AG04449 (cell line): ENCODE measurements around the gene PROZ.
A peak's percentile ranks its signal among the peaks of the same experiment; 100 is the strongest.

Experiments
- CTCF ChIA-PET: fragments of 350-600 bp; formaldehyde crosslinking; extraction: SDS; loops from one replicate; lab custom pipeline; 2021; ENCODE audit warnings: antibody characterized with exemption; lab: Yijun Ruan, JAX
- POLR2A ChIA-PET: fragments of 400-600, 350-600 bp; formaldehyde crosslinking; extraction: SDS; loops from one replicate; lab custom pipeline; 2020; ENCODE audit warnings: antibody characterized with exemption, inconsistent platforms; lab: Yijun Ruan, JAX
- DNase-seq: peaks from one replicate; pipeline ENCODE4 v3.0.0-alpha.2; 2010; ENCODE audit warnings: low read depth, low spot score
- H3K4me3 ChIP-seq: 2 replicates; pipeline ENCODE4 v1.5.1; 2011; ENCODE audit warnings: low read depth, mild to moderate bottlenecking, control low read depth, low read length
- CTCF ChIP-seq: IDR thresholded peaks from one replicate; pipeline ENCODE4 v1.5.1; 2011; ENCODE audit warnings: mild to moderate bottlenecking, moderate library complexity, low read length, control low read depth, inconsistent platforms; ENCODE audit not compliant: insufficient read depth; ENCODE audit errors: missing control alignments

PROZ gene

DNA sequence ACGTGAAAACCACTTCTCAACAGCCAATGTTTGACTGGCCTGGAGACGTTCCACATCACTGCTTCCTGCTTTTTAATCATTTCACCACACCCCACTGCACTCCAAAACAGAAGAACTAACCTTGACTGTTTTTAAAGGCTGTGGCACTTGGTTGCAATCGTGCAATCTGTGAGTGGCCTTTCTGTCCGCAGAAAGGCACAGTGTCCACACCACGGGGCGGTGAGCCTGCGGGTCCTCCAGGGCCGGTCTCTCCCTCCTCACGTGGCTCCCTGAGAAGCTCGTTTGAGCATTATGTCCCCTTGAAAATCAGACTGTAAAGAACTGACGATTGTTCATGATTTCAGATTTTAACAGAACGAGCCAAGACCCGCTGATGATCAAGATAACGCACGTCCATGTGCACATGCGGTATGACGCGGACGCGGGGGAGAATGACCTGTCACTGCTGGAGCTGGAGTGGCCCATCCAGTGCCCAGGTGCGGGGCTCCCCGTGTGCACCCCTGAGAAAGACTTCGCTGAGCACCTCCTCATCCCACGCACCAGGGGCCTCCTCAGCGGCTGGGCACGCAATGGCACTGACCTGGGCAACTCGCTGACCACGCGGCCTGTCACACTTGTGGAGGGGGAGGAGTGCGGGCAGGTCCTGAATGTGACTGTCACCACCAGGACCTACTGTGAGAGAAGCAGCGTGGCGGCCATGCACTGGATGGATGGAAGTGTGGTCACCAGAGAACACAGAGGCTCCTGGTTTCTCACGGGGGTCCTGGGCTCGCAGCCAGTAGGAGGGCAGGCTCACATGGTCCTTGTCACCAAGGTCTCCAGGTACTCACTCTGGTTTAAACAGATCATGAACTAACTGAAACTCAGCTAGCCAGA lies 13.0 kb downstream of the PROZ start:
- ChIA-PET POLR2A (no interaction called here), CTCF (no interaction called here)
- H3K4me3 ChIP-seq = no peak overlapping the region
- TF ChIP-seq CTCF = no peak
- DNase-seq = no peak

DNA sequence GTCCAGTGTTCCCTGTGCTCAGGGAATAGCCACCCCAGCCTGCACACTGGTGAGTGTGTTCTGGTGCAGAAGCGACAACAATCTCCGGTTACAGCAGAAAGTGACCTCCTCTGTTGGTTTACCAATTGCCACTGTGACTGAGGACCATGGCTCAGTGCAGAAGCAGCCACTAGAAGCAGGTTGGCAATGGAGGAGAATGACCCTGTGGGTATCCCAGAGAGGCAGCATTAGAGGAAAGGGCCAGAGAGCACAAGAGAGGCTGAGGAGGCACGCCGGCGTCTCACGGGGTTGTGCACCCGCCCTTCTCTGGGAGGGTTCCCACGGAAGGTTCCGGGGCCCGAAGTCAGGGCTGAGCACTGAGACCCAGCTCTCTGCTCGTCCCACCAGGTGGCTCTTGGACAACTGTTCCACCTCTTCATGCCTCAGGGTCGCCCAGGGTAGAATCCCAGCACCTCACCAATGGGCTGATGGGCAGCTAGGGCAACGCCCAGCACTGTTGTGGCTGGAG lies 14.0 kb downstream of the PROZ start:
- ChIA-PET POLR2A (no interaction called here), CTCF (no interaction called here)
- H3K4me3 ChIP-seq = no peak overlapping the region
- no peak for TF ChIP-seq CTCF
- no peak for DNase-seq

DNA sequence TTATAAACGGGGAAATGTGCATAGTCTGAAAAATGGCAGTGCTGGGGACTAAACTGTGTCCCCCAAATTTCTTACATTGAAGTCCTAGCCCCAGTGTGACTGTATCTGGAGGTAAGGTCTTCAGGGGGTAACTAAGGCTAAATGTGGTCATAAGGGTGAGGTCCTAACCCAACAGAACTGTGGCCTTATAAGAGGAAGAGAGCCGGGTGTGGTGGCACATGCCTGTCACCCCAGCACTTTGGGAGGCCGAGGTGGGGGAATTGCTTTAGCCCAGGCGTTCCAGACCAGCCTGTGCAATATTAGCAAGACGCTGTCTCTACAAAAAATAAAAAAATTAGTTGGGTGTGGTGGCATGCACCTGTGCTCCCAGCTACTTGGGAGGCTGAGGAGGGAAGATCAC lies 17.8 kb downstream of the PROZ start:
- H3K4me3 ChIP-seq = no peak overlapping the region
- TF ChIP-seq CTCF = no peak
- no peak for DNase-seq
- POLR2A ChIA-PET = interaction anchor here (0.6 kb wide), 1 partner anchor 168 kb away, joined by 3 read pairs; no protein-coding TSS in a partner anchor
- CTCF ChIA-PET = interaction anchor here (1.1 kb wide), 1 partner anchor 146 kb away, joined by 3 read pairs; no protein-coding TSS in a partner anchor

DNA sequence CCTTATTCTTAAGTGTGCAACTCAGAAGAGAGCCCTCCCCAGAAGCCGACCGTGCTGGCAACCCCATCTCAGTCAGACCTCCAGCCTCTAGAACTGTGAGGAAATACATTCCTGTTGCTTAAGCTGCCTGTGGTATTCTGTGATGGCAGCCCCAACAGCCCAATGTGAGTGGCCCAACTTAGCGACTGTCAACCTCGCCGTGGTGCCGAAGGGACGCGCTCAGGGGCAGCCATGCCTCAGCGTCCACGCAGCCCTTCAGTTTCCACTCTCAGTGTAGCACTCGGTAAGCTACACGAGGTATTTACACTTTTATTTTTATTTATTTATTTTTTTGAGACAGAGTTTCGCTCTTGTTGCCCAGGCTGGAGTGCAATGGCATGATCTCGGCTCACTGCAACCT lies 18.4 kb downstream of the PROZ start:
- DNase-seq = no peak
- ChIA-PET CTCF (interaction anchor here (1.6 kb wide), 1 partner anchor 10 kb away, joined by 5 read pairs; no protein-coding TSS in a partner anchor), POLR2A (no interaction called here)
- TF ChIP-seq CTCF = no peak
- H3K4me3 ChIP-seq = no peak overlapping the region

GRCh38 chr13:113178070-113178895 lies 19.8 kb downstream of the PROZ start:
- no peak for TF ChIP-seq CTCF
- ChIA-PET POLR2A (interaction anchor here (0.8 to 1.4 kb wide), 3 partner anchors 9 to 30 kb away, joined by 4 to 8 read pairs (median 5); partner anchors contain the start of gene PCID2), CTCF (interaction anchor here (1.0 to 1.6 kb wide), 4 partner anchors 9 to 136 kb away, joined by 3 to 5 read pairs (median 3); no protein-coding TSS in a partner anchor)
- peak overlapping the region; percentile 41 for H3K4me3 ChIP-seq
- DNase-seq = peak; percentile 86
